Measurements from ENCODE around the gene RXFP2.

DNA sequence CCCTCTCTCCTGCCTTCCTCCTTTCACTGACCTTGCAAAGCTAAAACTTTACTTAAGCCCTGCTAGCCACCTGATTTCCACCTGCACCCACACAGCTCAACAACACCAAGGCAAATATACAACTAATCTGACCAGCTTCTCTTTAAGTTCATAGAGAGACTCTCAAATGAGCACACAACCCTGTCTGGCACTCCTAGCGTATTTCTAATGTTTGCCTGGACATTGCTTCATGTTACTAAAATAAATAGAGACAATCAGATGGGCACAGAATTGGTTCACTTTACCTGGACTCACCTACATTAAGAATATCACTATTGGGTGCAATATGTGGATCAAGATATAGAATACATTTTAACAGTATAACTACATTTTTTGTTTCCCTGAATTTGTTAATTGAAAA is 33.2 kb upstream of the RXFP2 start:
- TF ChIP-seq, protein P1, sequence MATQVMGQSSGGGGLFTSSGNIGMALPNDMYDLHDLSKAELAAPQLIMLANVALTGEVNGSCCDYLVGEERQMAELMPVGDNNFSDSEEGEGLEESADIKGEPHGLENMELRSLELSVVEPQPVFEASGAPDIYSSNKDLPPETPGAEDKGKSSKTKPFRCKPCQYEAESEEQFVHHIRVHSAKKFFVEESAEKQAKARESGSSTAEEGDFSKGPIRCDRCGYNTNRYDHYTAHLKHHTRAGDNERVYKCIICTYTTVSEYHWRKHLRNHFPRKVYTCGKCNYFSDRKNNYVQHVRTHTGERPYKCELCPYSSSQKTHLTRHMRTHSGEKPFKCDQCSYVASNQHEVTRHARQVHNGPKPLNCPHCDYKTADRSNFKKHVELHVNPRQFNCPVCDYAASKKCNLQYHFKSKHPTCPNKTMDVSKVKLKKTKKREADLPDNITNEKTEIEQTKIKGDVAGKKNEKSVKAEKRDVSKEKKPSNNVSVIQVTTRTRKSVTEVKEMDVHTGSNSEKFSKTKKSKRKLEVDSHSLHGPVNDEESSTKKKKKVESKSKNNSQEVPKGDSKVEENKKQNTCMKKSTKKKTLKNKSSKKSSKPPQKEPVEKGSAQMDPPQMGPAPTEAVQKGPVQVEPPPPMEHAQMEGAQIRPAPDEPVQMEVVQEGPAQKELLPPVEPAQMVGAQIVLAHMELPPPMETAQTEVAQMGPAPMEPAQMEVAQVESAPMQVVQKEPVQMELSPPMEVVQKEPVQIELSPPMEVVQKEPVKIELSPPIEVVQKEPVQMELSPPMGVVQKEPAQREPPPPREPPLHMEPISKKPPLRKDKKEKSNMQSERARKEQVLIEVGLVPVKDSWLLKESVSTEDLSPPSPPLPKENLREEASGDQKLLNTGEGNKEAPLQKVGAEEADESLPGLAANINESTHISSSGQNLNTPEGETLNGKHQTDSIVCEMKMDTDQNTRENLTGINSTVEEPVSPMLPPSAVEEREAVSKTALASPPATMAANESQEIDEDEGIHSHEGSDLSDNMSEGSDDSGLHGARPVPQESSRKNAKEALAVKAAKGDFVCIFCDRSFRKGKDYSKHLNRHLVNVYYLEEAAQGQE (IDR thresholded peaks at IDR 0.05; ENCODE audit: insufficient read depth in 1 of 2, low read depth in 2 of 2, low read length in 2 of 2): no peak
- TF ChIP-seq POLR2AphosphoS5 (IDR thresholded peaks at IDR 0.05; ENCODE audit: low read depth, low read length) (no peak), TAF1 (IDR thresholded peaks at IDR 0.05; ENCODE audit: borderline replicate concordance, insufficient read depth, low read length) (no peak), SIN3A (IDR thresholded peaks at IDR 0.05; ENCODE audit: borderline replicate concordance, insufficient read depth, low read length) (no peak), FOXP2 (optimal IDR thresholded peaks at IDR 0.05; ENCODE audit: borderline replicate concordance, extremely low read depth, extremely low read length, insufficient read depth) (no peak)
